H1 (cell line): ENCODE data around the gene ZNF133. TPM values are rescaled to one million over a fixed set of nuclear protein-coding genes. Genes with fewer than 3 reads are reported as not detected.
A peak's percentile ranks its signal among the peaks of the same experiment; 100 is the strongest.

Experiments
- CTCF ChIA-PET: fragments of 300-600 bp; sonication (Branson Sonifier 250); formaldehyde crosslinking; loops from one replicate; lab custom pipeline; 2021; ENCODE audit not compliant: partially characterized antibody; lab: Charles Lee
- POLR2A ChIA-PET: fragments of 300-600 bp; sonication (Branson Sonifier 250); formaldehyde crosslinking; loops from one replicate; lab custom pipeline; 2021; ENCODE audit warnings: inconsistent platforms; ENCODE audit not compliant: partially characterized antibody; lab: Charles Lee
- DNase-seq, 2 experiments: peaks; one replicate each; pipeline versions ENCODE4 v3.0.0 to v3.0.0-alpha.2; 2010 to 2022; ENCODE audit warnings: low spot score in 2 of 2, low read depth in 1 of 2, mixed read lengths in 1 of 2
- FAIRE-seq: peaks from 2 replicates; lab custom pipeline; 2011; peaks lifted over from hg19 to GRCh38; lab: Jason Lieb, UNC
- H2AFZ ChIP-seq: 2 replicates; pipeline ENCODE4 v1.8.1; 2012; ENCODE audit warnings: low read length, inconsistent platforms
- H2AK5ac ChIP-seq: 2 replicates; pipeline ENCODE4 v1.6.1; 2013; ENCODE audit warnings: low read depth, low read length
- H2BK120ac ChIP-seq: replicated peaks from 2 replicates; pipeline ENCODE3; 2013; ENCODE audit warnings: low read depth, low read length, inconsistent platforms
- H2BK12ac ChIP-seq: 2 replicates; pipeline ENCODE4 v1.6.1; 2013; ENCODE audit warnings: low read depth, low read length
- H2BK15ac ChIP-seq: 2 replicates; pipeline ENCODE4 v1.6.1; 2013; ENCODE audit warnings: low read length
- H2BK20ac ChIP-seq: 2 replicates; pipeline ENCODE4 v1.6.1; 2013; ENCODE audit warnings: low read length
- H2BK5ac ChIP-seq: 2 replicates; pipeline ENCODE4 v1.6.1; 2013; ENCODE audit warnings: low read depth, low read length
- H3K14ac ChIP-seq: 2 replicates; pipeline ENCODE4 v1.6.1; 2013; ENCODE audit warnings: inconsistent platforms; ENCODE audit not compliant: insufficient read length
- H3K18ac ChIP-seq: 2 replicates; pipeline ENCODE4 v1.6.1; 2013; ENCODE audit warnings: low read length; ENCODE audit errors: extremely low read depth
- H3K23ac ChIP-seq: 2 replicates; pipeline ENCODE4 v1.6.1; 2013; ENCODE audit warnings: inconsistent platforms; ENCODE audit not compliant: insufficient read length
- H3K23me2 ChIP-seq: 2 replicates; pipeline ENCODE4 v1.6.1; 2013; ENCODE audit warnings: low read depth, low read length
- H3K27ac ChIP-seq: 2 replicates; pipeline ENCODE4 v1.6.1; 2011; ENCODE audit warnings: low read depth, low read length, inconsistent platforms
- H3K27me3 ChIP-seq, 4 experiments: replicated peaks in 1 of 4; 1 replicate in 1 of 4; 2 replicates in 3 of 4; pipeline versions ENCODE4 v1.6.1 to v1.8.1; 2011 to 2013; ENCODE audit warnings: low read length in 3 of 4, mild to moderate bottlenecking in 3 of 4, inconsistent platforms in 2 of 4, mixed read lengths in 2 of 4, moderate library complexity in 1 of 4; ENCODE audit not compliant: control insufficient read depth in 3 of 4, insufficient read depth in 3 of 4; ENCODE audit errors: extremely low read depth in 1 of 4
- H3K36me3 ChIP-seq, 4 experiments: 2 replicates each; pipeline versions ENCODE4 v1.6.1 to v1.8.1; 2011 to 2013; ENCODE audit warnings: mild to moderate bottlenecking in 4 of 4, low read length in 3 of 4, moderate library complexity in 2 of 4, control low read depth in 1 of 4, inconsistent platforms in 1 of 4; ENCODE audit not compliant: insufficient read depth in 4 of 4, control insufficient read depth in 2 of 4
- H3K4ac ChIP-seq: replicated peaks from 2 replicates; pipeline ENCODE3; 2013; ENCODE audit warnings: low read length, low read depth, mixed read lengths, inconsistent platforms; ENCODE audit not compliant: insufficient read length
- H3K4me1 ChIP-seq, 4 experiments: replicated peaks in 1 of 4; 1 replicate in 1 of 4; 2 replicates in 3 of 4; pipeline versions ENCODE4 v1.6.1 to v1.8.1; 2011 to 2013; ENCODE audit warnings: low read length in 3 of 4, inconsistent platforms in 2 of 4, mixed read lengths in 1 of 4; ENCODE audit not compliant: insufficient read depth in 4 of 4, control insufficient read depth in 3 of 4
- H3K4me2 ChIP-seq, 2 experiments: 2 replicates each; pipeline versions ENCODE4 v1.6.1 to v1.8.1; 2011 to 2013; ENCODE audit warnings: low read depth in 2 of 2, low read length in 2 of 2, control low read depth in 1 of 2, inconsistent platforms in 1 of 2, mild to moderate bottlenecking in 1 of 2; ENCODE audit not compliant: insufficient read depth in 1 of 2
- H3K4me3 ChIP-seq, 4 experiments: fragments of 200-600, 300-600 bp in 1 of 4; sonication (generic), shearing (Covaris generic), sonication (Bioruptor Twin) in 1 of 4; 2 replicates each; pipeline versions ENCODE4 v1.5.1 to v1.8.1; 2011 to 2016; ENCODE audit warnings: low read length in 4 of 4, low read depth in 3 of 4, control low read depth in 2 of 4, inconsistent platforms in 2 of 4, mild to moderate bottlenecking in 2 of 4, mixed read lengths in 1 of 4, moderate library complexity in 1 of 4; ENCODE audit not compliant: insufficient read depth in 2 of 4; ENCODE audit errors: extremely low read depth in 1 of 4
- H3K56ac ChIP-seq: replicated peaks from 2 replicates; pipeline ENCODE3; 2013; ENCODE audit warnings: low read depth, mild to moderate bottlenecking, mixed read lengths, low read length, inconsistent platforms; ENCODE audit not compliant: insufficient read length
- H3K79me1 ChIP-seq: 2 replicates; pipeline ENCODE4 v1.6.1; 2013; ENCODE audit warnings: low read depth, low read length, control low read depth
- H3K79me2 ChIP-seq, 2 experiments: 2 replicates each; pipeline versions ENCODE4 v1.6.1 to v1.8.1; 2012 to 2013; ENCODE audit warnings: low read length in 2 of 2, mild to moderate bottlenecking in 2 of 2, inconsistent platforms in 1 of 2; ENCODE audit not compliant: insufficient read depth in 2 of 2, control insufficient read depth in 1 of 2
- H3K9ac ChIP-seq, 4 experiments: replicated peaks in 1 of 4; 1 replicate in 1 of 4; 2 replicates in 3 of 4; pipeline versions ENCODE4 v1.6.1 to v1.8.1; 2011 to 2013; ENCODE audit warnings: low read depth in 3 of 4, low read length in 3 of 4, control low read depth in 2 of 4, mild to moderate bottlenecking in 2 of 4, moderate library complexity in 2 of 4, inconsistent platforms in 1 of 4; ENCODE audit errors: extremely low read depth in 1 of 4
- H3K9me3 ChIP-seq, 2 experiments: 2 replicates each; pipeline versions ENCODE4 v1.6.1 to v1.8.1; 2012 to 2013; ENCODE audit warnings: mild to moderate bottlenecking in 2 of 2, moderate library complexity in 2 of 2, control low read depth in 1 of 2, inconsistent platforms in 1 of 2, low read depth in 1 of 2, low read length in 1 of 2, mixed read lengths in 1 of 2; ENCODE audit not compliant: insufficient read depth in 2 of 2
- H4K20me1 ChIP-seq, 2 experiments: replicated peaks in 1 of 2; 2 replicates each; pipeline versions ENCODE3 to v1.8.1; 2011 to 2013; ENCODE audit warnings: inconsistent platforms in 2 of 2, low read length in 2 of 2, mild to moderate bottlenecking in 1 of 2; ENCODE audit not compliant: insufficient read depth in 2 of 2, control insufficient read depth in 1 of 2
- H4K5ac ChIP-seq: 2 replicates; pipeline ENCODE4 v1.6.1; 2013; ENCODE audit warnings: low read length, low read depth, mixed read lengths, inconsistent platforms; ENCODE audit not compliant: insufficient read length
- H4K8ac ChIP-seq: 2 replicates; pipeline ENCODE4 v1.8.0; 2013; ENCODE audit warnings: mild to moderate bottlenecking, moderate library complexity, low read length, inconsistent platforms; ENCODE audit not compliant: insufficient read depth; ENCODE audit errors: extremely low read depth
- H4K91ac ChIP-seq: replicated peaks from 2 replicates; pipeline ENCODE3; 2013; ENCODE audit warnings: low read length, mixed read lengths, inconsistent platforms; ENCODE audit not compliant: insufficient read length
- CEBPB ChIP-seq: IDR thresholded peaks from 2 replicates; pipeline ENCODE4 v1.6.1; 2012; ENCODE audit warnings: low read depth, low read length
- TBP ChIP-seq: IDR thresholded peaks from 2 replicates; pipeline ENCODE4 v1.6.1; 2011; ENCODE audit warnings: low read depth, low read length, improper control_type of control experiment
- WGBS, 2 experiments: shearing (Covaris generic) in 1 of 2; methylation state at CpG; one replicate each; pipeline versions ENCODE4 v1.1.6 to v1.1.7; 2013 to 2015; ENCODE audit warnings: low lambda C conversion rate in 2 of 2, mixed read lengths in 2 of 2, inconsistent platforms in 1 of 2, low coverage in 1 of 2, missing lambda C conversion rate in 1 of 2; ENCODE audit not compliant: insufficient replicate concordance in 2 of 2, insufficient coverage in 1 of 2, insufficient read length in 1 of 2; ENCODE audit errors: extremely low coverage in 1 of 2, missing lambda C conversion rate in 1 of 2; 5-methylcytosine and 5-hydroxymethylcytosine counted together
- polyA plus RNA-seq, 7 experiments: library from polyadenylated mRNA; depleted of rRNA in 3 of 7; stranded (reverse) in 5 of 7; unstranded in 2 of 7; fragments of >200 nt in 5 of 7; fragments of 200-250 nt in 2 of 7; gene quantifications; 1 replicate in 5 of 7; 2 replicates in 1 of 7; 4 replicates in 1 of 7; pipeline versions ENCODE4 v1.2.1 to v1.2.3, GENCODE V29; 2011 to 2013; ENCODE audit warnings: missing spikeins in 2 of 7, mixed read lengths in 2 of 7
- total RNA-seq: library from RNA; stranded (reverse); fragmentation: NEBNext Ultra II Directional; extraction: Animal tissue kit (Norgen Biotek cat#: 25700); gene quantifications from 2 replicates; pipeline ENCODE4 v1.2.1, GENCODE V29; 2021

ZNF133 gene
- total and polyA plus RNA-seq, 2 of the 8 experiments (the other 6 are each of a cell fraction or from before 2014, with no cell fraction given), result 12.1 to 15.8 TPM

DNA sequence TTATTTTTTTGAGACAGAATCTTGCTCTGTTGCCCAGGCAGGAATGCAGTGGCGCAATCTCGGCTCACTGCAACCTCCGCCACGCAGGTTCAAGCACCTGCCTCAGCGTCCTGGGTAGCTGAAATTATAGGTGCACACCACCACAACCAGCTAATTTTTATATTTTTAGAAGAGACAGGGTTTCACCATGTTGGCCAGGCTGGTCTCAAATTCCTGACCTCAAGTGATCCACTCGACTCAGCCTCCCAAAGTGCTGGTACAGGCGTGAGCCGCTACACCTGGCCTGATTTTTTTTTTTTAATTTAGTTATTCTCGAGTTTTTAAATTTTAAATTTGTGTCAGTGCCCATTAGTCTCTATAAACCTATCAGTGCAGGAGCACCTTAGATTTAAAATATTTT, 24.4 kb downstream of the ZNF133 start:
- Histone ChIP-seq H3K14ac (no peak overlapping the region), H3K4me1 (no peaks in the 10 kb centered on the region), H2BK12ac (no peak overlapping the region), H3K56ac (no peak overlapping the region), H3K79me2 (no peaks in the 10 kb centered on the region), H4K20me1 (peaks cover 0 to 3% of the 10 kb centered on the region in 2 experiments), H4K91ac (no peak overlapping the region)
- FAIRE-seq, result no peak
- no peak for TF ChIP-seq TBP
- TF ChIP-seq CEBPB, result 0 out of 2 replicates have a peak, but pooled peaks have one; percentile 8
- TF ChIP-seq, all 59 proteins: peak for 1
- no peak overlapping the region for H2BK5ac ChIP-seq
- no peak overlapping the region for H3K4me3 ChIP-seq
- no peaks in the 10 kb centered on the region for H3K27me3 ChIP-seq
- H3K18ac ChIP-seq, result no peak overlapping the region
- H3K9ac ChIP-seq, result no peak overlapping the region
- H3K36me3 ChIP-seq, result peaks cover 0 to 12% (median 11%) of the 10 kb centered on the region in 4 experiments; a peak in 4 of 8 replicates
- 86% methylated on average over 9 of the region's 9 CpGs; no CpG with 5 or more reads in 1 of the 2 experiments for WGBS, 2 experiments
- H3K79me1 ChIP-seq, result no peaks in the 10 kb centered on the region
- no peak overlapping the region for H3K23ac ChIP-seq
- H4K5ac ChIP-seq, result no peak overlapping the region
- no peak overlapping the region for H4K8ac ChIP-seq
- H2AK5ac ChIP-seq, result no peak overlapping the region
- no peak overlapping the region for H2BK20ac ChIP-seq
- DNase-seq, result no peak
- no peaks in the 10 kb centered on the region for H3K23me2 ChIP-seq
- H2AFZ ChIP-seq, result no peak overlapping the region
- H3K4me2 ChIP-seq, result no peak overlapping the region
- POLR2A ChIA-PET, result interaction anchor here (1.8 kb wide), 1 partner anchor 11 kb away, joined by 4 read pairs; no protein-coding TSS in a partner anchor
- CTCF ChIA-PET, result interaction anchor here (0.6 to 1.3 kb wide), 3 partner anchors 13 to 1106 kb away, joined by 3 to 4 read pairs (median 3); no protein-coding TSS in a partner anchor
- H2BK120ac ChIP-seq, result no peak overlapping the region
- H3K9me3 ChIP-seq, result no peaks in the 10 kb centered on the region
- H3K27ac ChIP-seq, result no peak overlapping the region
- H2BK15ac ChIP-seq, result no peak overlapping the region
- H3K4ac ChIP-seq, result no peak overlapping the region
